Right cardiac atrium (tissue), 5 donors: ENCODE measurements around the gene WWP2. TPM values are rescaled to one million over a fixed set of nuclear protein-coding genes. Genes with fewer than 3 reads are reported as not detected.
"Not testable (repeated sequence)": the region's sequence is repeated elsewhere in the genome, so short reads cannot be mapped to it uniquely, and the experiment has no call there.

Source experiments
- ATAC-seq, 2 donors: fragments of 200-7000 bp; cut with Tn5 transposase; one replicate each; pipeline versions ENCODE4 v1.8.0 to v1.9.1; 2020; ENCODE audit warnings: moderate library complexity in 2 of 2, mild to moderate bottlenecking in 1 of 2
- DNase-seq, 3 donors: peaks; one replicate each; pipeline ENCODE4 v3.0.0-alpha.2; 2020
- H3K27ac ChIP-seq: one replicate; pipeline ENCODE4 v1.5.1; 2013; ENCODE audit warnings: mild to moderate bottlenecking, low read length, control low read depth, moderate library complexity
- H3K27me3 ChIP-seq: one replicate; pipeline ENCODE4 v1.6.1; 2013; ENCODE audit not compliant: control insufficient read depth, insufficient read depth
- H3K4me1 ChIP-seq: one replicate; pipeline ENCODE4 v1.6.1; 2013; ENCODE audit warnings: low read length; ENCODE audit not compliant: control insufficient read depth, insufficient read depth
- H3K4me3 ChIP-seq: one replicate; pipeline ENCODE4 v1.5.1; 2013; ENCODE audit warnings: low read length, control low read depth
- H3K9me3 ChIP-seq: one replicate; pipeline ENCODE4 v1.6.1; 2013; ENCODE audit warnings: low read length; ENCODE audit not compliant: control insufficient read depth
- WGBS: extraction: QIAGEN DNeasy Blood & Tissue Kit; methylation state at CpG from one replicate; pipeline ENCODE4 v1.1.7; 2013; 5-methylcytosine and 5-hydroxymethylcytosine counted together
- intact Hi-C, 4 donors: fragments of 100-400 bp; cut with DNase I; formaldehyde crosslinking; loops; one replicate each; pipeline versions ENCODE4 v1.11.0 to v1.14.0; 2022 to 2023
- polyA plus RNA-seq: library from polyadenylated mRNA; stranded (reverse); fragments of 200-250 nt; gene quantifications from one replicate; pipeline ENCODE4 v1.2.3, GENCODE V29; 2013
- total RNA-seq, 4 donors: library from RNA; stranded (reverse); fragmentation: NEBNext Ultra II Directional; extraction: Animal tissue kit (Norgen Biotek cat#: 25700); gene quantifications; one replicate each; pipeline ENCODE4 v1.2.1, GENCODE V29; 2021
- donor health status: healthy with polysubstance abuse.
- donor health status: DM: no; HTN: yes; CAD: no.
- donor health status: DM: no; HTN: no; CAD: no.
- donor health status: DM: no; HTN: yes; CAD: no; lungs with severe emphysema.
- donor health status: DM: yes; HTN: yes; CAD: no.

The WWP2 gene
- total and polyA plus RNA-seq, 5 donors: 11.0 to 24.6 (median 18.5) TPM

DNA sequence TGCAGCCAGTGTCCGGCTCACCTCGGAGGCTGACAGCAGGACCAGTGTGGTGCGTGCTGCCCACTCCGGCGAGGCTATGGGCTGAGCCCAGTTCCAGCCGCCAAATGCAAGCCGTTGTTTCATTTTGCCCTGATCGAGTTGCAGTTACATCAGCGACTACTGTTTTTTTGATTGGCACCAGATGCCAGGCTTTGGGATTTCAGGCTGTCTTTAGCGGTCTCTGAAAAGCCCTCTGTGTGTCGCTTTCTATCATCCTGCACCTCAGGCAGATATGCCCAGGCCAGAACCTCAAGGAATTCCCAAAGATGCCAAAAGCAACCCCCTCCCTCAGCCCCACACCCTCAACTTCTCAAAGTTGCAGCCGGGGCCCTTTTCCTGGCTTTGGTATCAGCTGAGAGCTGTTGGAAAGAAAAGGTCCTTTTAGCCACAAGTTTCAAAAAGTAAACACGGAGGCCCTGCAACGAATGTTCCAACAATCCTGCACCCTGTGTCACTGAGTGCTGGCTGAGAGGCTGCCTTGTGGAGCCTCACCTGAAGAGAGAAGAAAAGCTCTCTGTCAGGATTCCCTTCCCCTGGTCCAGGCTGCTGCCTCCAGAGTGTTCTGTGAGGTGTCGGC, 58.9 kb downstream of the WWP2 start:
- 61% methylated on average over 15 of the region's 15 CpGs for WGBS
- DNase-seq: no peak
- Histone ChIP-seq H3K27ac (no peak overlapping the region), H3K4me1 (peaks cover 7% of the 10 kb centered on the region), H3K9me3 (no peaks in the 10 kb centered on the region), H3K27me3 (no peaks in the 10 kb centered on the region), H3K4me3 (no peak overlapping the region)
- intact Hi-C loops: no loop called here
- peak in 1 of 2 donors; percentile 63 for ATAC-seq

DNA sequence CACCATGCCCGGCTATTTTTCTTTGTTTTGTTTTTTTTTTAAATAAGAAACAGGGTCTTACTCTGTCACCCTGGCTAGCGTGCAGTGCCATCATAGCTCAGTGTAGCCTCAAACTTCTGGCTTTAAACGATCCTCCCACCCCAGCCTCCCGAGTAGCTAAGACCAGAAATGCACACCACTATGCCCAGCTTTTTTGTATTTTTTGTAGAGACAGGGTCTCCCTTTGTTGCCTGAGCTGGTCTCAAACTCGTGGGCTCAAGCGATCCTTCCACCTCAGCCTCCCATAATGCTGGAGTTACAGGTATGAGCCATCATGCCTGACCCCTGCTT, 59.7 kb downstream of the WWP2 start:
- ATAC-seq (no peak), DNase-seq (no peak)
- H3K27ac ChIP-seq: no peak overlapping the region
- no peaks in the 10 kb centered on the region for H3K9me3 ChIP-seq
- peaks cover 7% of the 10 kb centered on the region for H3K4me1 ChIP-seq
- H3K4me3 ChIP-seq: no peak overlapping the region
- no peaks in the 10 kb centered on the region for H3K27me3 ChIP-seq
- intact Hi-C loops: no loop called here
- 98% methylated on average over 6 of the region's 6 CpGs for WGBS

DNA sequence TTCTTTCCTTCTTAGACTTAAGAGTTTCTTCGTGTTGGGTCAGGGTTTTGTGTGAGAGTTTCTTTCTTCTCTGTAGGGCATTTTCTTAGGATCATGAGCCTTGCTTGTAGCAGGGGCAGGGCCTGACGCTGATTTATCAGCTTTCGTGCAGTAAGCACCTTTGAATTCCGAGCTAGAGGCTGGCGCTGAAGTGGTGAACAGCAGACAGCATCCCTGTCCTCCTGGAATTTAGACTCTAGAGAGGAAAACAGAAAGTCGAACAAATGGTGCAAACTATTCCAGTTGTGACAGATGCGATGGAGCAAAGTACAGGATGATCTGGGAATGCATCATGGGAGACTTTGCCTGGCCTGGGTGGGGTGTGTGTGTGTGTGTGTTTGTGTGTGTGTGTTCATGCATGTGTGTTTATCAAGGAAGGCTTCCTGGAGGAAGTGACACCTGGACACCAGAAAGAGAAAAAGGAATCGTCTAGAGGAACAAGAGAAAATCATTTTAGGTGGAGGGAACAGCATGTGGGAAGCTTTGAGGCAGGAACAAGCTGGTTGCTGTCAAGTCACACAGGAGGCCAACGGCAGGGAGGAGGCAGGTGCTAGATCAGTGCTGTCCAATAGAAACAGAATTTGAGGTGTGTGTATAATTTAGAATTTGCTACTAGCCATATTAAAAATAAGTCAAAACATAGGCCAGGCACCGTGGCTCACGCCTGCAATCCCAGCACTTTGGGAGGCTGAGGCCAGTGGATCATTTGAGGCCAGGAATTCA, 60.2 kb downstream of the WWP2 start:
- no peak for DNase-seq
- intact Hi-C loops: no loop called here
- WGBS: 93% methylated on average over 11 of the region's 11 CpGs

DNA sequence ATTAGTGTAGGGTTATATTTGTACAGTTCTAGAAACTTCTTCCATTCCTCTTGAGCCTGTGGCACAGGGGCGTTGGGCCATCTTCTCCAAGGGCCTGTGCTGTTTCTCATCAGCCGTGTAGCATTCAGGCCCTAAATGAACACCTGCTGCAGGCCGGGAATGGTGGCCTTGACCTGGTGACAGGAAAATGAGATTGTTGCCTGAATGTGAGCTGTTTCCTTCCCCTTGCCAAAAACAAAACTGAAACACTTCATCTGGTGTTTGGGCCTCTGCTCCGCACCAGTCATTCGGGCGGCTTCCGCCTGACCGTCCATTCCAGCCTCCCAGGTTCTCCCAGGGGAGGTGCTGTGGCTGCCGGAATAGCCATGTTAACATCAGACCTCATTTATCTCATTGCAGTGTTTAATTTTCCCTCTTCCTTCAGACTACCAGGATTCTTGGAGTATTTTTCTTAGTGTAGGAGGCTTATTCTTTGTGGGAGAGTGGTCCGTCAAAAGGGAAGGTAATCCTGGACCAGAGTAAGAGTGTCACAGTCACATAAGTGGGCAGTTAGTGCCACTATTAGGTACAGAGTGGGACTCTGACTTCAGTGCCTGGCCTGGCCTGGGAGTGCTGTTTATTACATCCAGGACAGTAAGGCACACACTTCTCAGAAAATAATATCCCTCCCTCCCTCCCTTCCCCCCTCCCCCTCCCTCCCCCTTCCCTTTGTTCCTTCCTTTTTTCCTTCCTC, 61.9 kb downstream of the WWP2 start:
- no peaks in the 10 kb centered on the region for H3K27me3 ChIP-seq
- H3K9me3 ChIP-seq: no peaks in the 10 kb centered on the region
- peak overlapping the region; percentile 92 for H3K27ac ChIP-seq
- H3K4me3 ChIP-seq: no peak overlapping the region
- ATAC-seq (peak; percentile 62 to 91), DNase-seq (peak; percentile 64 to 80 (median 79))
- peaks cover 7% of the 10 kb centered on the region for H3K4me1 ChIP-seq
- 40% methylated on average over 10 of the region's 10 CpGs for WGBS
- intact Hi-C loops: no loop called here

More for the DNA sequence above, 60.2 kb downstream of the WWP2 start:
- Histone ChIP-seq H3K4me3 (no peak overlapping the region), H3K9me3 (no peaks in the 10 kb centered on the region), H3K27me3 (no peaks in the 10 kb centered on the region), H3K4me1 (peaks cover 7% of the 10 kb centered on the region), H3K27ac (no peak overlapping the region)
- no peak for ATAC-seq

DNA sequence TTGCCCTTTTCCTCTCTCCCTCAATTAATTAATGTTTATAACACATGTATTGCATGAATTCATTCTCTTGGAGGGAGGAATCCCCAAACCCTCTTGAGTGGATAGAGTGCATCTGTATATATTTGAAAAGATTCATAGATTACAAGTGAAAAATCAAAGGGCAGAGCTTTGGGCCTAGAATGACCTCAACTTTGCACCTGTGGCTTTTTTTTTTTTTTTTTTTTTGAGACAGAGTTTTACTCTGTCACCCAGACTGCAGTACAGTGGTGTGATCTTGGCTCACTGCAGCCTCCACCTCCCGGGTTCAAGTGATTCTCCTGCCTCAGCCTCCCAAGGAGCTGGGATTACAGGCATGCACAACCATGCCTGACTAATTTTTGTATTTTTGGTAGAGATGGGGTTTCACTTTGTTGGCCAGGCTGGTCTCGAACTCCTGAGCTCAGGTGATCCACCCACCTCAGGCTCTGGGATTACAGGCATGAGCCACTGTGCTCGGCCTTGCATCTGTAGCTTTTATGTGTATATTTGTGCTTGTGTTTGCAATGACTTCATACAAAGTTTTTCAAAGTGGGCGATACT, 62.5 kb downstream of the WWP2 start:
- intact Hi-C loops, H3K9me3 ChIP-seq, DNase-seq, ATAC-seq, H3K4me1 ChIP-seq, H3K27me3 ChIP-seq, H3K4me3 ChIP-seq, H3K27ac ChIP-seq: not testable (repeated sequence)
- 91% methylated on average over 4 of the region's 4 CpGs for WGBS

DNA sequence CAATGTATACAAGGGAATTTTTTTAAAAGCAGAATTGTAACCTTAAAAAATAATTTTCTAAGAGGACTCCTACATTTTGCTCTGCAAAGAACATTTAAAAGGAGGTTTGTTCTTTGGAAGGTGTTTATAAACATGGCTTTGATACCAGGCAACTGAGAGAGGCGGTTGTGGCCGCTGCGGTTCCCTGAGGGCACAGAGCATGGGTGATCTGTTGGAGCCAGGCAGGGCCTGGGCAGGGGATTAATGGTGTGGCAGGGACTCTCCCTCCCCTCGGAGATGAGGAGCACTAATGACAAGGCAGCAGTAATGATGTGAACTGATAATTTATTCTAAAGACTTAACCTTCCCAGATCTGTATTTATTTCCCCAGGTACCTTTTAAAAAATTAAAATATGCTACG, 65.4 kb downstream of the WWP2 start:
- WGBS: 79% methylated on average over 5 of the region's 5 CpGs
- no peak overlapping the region for H3K4me3 ChIP-seq
- peaks cover 2% of the 10 kb centered on the region for H3K4me1 ChIP-seq
- H3K27ac ChIP-seq: no peak overlapping the region
- intact Hi-C loops: no loop called here
- DNase-seq (no peak), ATAC-seq (no peak)
- H3K9me3 ChIP-seq: no peaks in the 10 kb centered on the region
- no peaks in the 10 kb centered on the region for H3K27me3 ChIP-seq

DNA sequence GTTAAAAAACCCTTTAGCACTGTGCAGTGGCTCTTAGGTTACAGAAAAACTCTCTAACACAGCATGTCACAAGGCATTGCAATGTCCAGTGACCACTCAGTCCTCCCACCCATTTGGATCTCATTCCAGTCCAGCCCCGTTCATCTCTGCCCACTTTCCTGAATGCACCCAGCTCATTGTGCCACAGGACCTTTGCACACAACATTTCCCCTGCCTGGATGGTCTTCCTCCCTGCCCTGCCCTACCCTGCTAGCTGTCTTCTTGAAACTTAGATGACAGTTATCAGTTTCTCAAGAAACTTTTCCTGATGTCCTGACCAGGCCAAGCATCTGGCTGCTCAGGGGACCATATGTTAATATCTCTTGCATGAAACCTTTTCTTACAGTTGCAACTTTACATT, 67.2 kb downstream of the WWP2 start:
- Histone ChIP-seq H3K27me3 (no peaks in the 10 kb centered on the region), H3K27ac (no peak overlapping the region), H3K4me3 (no peak overlapping the region), H3K4me1 (peaks cover 5% of the 10 kb centered on the region), H3K9me3 (no peaks in the 10 kb centered on the region)
- ATAC-seq: no peak
- no peak for DNase-seq
- intact Hi-C loops: no loop called here
- WGBS: 88% methylated on average over 1 of the region's 1 CpG

DNA sequence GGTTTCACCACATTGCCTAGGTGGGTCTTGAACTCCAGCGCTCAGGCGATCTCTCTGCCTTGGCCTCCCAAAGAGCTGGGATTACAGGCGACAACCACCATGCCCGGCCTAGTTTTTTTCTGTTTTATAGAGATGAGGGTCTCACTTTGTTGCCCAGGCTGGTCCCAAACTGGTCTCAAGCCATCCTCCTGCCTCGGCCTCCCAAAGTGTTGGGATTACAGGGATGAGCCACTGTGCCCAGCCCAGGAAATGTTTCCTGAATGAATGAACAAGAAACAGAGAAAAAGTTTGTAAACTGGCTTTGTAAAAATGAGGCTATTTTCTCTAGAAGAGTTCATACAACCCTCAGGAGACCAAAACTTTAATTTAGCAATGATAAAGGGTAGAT, 68.0 kb downstream of the WWP2 start:
- intact Hi-C loops: no loop called here
- Histone ChIP-seq H3K4me1 (peaks cover 5% of the 10 kb centered on the region), H3K4me3 (no peak overlapping the region), H3K9me3 (no peaks in the 10 kb centered on the region), H3K27me3 (no peaks in the 10 kb centered on the region), H3K27ac (no peak overlapping the region)
- no peak for ATAC-seq
- WGBS: 98% methylated on average over 5 of the region's 5 CpGs
- DNase-seq: no peak

DNA sequence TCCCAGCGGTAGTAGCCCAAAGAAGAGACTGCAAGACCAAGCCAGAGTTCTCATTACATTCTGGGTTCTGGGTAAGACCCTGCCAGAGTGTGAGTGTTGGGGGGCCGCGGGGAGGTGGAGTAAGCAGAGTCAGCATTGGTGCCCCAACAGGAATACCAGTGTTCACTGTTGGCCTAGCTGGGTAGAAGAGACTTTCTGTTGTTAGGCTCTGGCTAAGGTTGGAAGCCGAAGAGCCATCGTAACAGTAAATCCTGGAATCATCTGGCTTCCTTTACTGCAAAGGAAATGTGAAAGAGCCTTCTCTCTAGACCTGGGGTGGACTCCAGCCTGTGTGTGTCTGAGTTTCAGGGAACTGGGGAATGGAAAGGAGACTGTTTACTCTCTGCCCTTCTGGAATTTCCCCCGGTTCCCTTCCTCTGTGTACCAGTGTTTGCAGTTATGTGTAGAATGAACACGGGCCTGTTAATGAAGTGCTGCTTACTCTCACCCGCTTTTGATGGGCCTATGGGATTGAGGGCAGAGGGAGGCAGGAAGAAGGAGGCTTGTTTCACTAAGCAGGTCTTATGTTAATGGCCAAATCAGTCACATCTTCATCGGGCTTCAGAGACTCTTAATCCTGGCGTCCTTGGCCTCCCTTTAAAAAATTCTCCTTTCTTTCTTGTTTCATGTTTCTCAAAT, 68.5 kb downstream of the WWP2 start:
- peaks cover 5% of the 10 kb centered on the region for H3K4me1 ChIP-seq
- no peaks in the 10 kb centered on the region for H3K9me3 ChIP-seq
- no peak overlapping the region for H3K4me3 ChIP-seq
- no peak for DNase-seq
- H3K27ac ChIP-seq: peak overlapping the region; percentile 13
- 74% methylated on average over 10 of the region's 10 CpGs for WGBS
- H3K27me3 ChIP-seq: no peaks in the 10 kb centered on the region
- intact Hi-C loops: no loop called here
- no peak for ATAC-seq

DNA sequence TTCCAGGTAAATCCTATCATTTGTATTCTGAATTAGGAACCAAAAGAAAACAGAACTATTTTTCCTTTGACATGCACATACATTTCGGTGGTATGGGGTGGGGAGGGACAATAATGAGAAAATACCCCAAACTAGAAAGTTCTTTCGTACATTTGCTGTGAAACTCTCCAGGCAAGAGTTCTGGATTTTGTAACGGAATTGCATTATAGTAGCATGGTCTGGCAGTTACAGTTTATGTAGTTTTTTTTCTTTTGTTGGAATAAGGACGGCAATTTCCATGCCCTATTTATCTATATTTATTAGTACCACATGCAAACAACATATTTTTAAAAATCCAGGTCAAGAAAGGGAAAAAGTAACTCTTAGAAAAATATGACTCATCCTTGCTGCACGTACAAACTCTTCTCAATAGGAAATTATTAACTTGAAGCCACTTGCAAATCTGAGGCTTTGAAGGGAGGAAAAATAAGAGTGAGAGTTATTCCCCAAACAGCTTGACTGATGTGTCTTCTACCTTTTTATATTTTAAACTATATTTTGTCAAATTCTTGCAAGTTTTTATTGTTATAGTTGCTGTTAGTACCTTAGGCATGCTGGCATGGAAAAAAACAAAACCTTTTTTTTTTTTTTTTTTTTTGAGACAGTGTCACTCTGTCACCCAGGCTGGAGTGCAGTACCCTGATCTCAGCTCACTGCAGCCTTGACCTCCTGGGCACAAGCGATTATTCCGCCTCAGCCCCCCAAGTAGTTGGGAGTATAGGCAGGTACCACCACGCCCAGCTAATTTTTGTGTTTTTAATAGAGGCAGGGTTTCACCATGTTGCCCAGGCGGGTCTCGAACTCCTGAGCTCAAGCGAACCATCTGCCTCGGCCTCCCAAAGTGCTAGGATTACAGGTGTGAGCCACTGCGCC, 69.3 kb downstream of the WWP2 start:
- 90% methylated on average over 13 of the region's 13 CpGs for whole genome bisulfite sequencing

More for the DNA sequence above, 69.3 kb downstream of the WWP2 start:
- intact Hi-C loops: no loop called here
- ATAC-seq (no peak), DNase-seq (no peak)
- Histone ChIP-seq H3K27me3 (no peaks in the 10 kb centered on the region), H3K9me3 (no peaks in the 10 kb centered on the region), H3K4me3 (no peak overlapping the region), H3K4me1 (peaks cover 5% of the 10 kb centered on the region), H3K27ac (no peak overlapping the region)
